ELF-1 (cell line): ENCODE measurements around the gene RPP25L.
A peak's percentile ranks its signal among the peaks of the same experiment; 100 is the strongest.

Experiments
- DNase-seq: peaks from one replicate; pipeline ENCODE4 v3.0.0-alpha.2; 2016; ENCODE audit warnings: low read depth, low spot score

The RPP25L gene

DNA sequence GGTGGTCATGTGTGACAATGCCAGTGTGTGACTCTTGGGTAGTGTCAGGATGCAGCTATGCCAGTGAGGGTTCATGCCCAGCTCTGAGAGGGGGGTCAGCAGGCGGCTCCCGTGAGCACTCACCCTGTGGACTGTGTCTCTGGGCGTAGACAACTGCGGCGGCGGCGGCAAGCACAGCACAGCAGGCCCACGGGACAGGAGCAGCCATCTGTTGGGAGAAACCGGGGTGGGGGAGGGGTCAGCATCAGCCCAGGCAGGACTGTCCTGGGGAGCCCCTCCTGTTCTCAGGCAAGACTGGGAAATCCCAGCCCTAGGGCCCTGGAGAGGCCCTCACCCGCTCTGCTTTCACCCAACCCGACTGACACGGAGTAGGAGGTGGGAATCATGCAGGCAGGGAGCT is 43.1 kb downstream of the RPP25L start:
- no peak for DNase-seq

DNA sequence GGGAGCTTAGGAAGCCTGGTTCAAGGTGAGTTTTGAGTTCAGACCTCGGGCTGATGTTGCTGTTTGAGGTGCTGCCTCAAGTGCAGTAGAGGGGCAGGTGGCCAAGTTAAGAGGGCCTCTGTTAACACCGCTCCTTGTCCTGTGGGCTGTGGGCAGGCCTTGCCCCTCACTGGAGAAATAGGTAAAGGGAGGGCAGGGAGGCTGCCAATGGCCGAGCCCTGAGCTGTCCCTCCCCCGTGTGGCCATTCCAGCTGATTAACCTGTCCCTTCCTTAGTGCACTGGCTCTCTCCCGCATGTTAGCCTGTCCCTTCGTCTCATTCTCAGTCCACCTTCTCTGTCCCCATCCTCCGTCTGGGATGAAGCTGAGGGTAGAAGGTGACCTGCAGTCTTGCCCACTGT is 43.8 kb downstream of the RPP25L start:
- no peak for DNase-seq

GRCh38 chr9:34566972-34567371 is 44.9 kb downstream of the RPP25L start:
- no peak for DNase-seq

GRCh38 chr9:34566322-34566721 is 45.6 kb downstream of the RPP25L start:
- DNase-seq, result no peak

DNA sequence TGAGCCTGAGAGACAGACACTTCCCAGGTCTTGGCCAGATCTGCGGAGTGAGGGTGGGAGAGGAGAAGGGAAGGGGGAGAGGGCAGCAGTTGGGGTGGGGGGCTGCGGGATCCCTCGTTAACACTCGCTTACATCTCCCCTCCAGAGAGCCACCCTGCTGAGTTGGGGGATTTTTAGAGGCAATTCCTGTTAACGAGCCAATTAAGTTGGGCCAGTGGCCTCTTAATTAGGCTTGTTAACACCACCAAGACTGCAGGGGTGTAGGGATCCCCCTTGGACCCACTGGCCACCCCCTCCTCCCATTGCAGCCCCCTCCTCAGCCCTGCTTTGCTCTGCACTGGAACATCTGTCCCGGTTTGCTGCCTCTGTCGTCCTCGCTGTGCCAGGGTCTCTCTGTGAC is 46.0 kb downstream of the RPP25L start:
- DNase-seq, result no peak

DNA sequence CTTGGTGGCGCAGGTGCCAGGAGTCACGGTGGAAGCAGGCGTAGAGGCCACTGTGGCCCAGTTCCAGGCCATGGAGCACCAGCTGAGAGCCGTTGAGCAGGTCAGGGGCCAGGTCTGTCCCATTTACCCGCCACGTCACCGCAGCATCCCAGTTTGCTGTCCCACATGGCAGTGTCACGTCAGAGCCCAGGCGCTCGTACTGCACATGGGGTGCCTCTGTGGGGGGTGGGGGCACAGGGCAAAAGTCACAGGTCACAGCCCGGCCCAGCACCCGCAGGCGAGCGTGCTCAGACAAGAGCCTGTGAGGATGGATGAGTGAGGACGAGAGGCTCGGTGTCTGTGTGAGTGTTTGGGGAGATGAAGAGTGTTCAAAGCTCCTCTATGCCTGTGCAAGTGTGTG is 47.3 kb downstream of the RPP25L start:
- no peak for DNase-seq

- no peak for DNase-seq
These were observed 48.6 kb downstream of the RPP25L start for GRCh38 chr9:34563262-34563661.

DNA sequence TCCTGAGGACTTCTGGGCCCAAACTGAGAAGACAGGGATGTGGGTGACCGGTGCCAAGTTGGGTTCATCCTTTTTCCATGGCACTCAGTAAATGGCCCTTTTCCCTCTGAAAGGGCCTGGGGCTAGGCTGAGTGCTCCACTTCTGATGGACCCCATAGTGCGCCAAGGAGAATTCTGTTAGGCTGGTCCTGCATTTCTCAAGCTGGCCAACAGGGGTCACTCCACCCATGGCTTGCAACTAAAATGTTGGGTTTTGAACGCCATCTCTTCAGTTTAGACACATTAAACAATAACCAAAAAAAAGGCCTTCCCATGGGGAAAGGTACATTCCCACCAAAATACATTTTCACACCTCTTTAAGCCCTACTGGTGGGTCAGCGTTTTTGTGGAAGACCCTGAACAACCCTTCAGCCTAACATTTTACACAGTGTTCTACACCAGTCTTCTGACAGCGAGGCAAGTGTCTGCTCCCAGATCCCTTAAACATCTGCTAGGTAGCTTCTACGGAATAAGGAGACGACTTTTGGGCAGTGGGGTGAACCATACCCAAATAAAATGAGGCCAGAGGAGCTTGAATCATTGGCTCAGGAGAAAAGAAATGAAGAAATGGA is 49.7 kb downstream of the RPP25L start:
- peak; percentile 69 for DNase-seq

DNA sequence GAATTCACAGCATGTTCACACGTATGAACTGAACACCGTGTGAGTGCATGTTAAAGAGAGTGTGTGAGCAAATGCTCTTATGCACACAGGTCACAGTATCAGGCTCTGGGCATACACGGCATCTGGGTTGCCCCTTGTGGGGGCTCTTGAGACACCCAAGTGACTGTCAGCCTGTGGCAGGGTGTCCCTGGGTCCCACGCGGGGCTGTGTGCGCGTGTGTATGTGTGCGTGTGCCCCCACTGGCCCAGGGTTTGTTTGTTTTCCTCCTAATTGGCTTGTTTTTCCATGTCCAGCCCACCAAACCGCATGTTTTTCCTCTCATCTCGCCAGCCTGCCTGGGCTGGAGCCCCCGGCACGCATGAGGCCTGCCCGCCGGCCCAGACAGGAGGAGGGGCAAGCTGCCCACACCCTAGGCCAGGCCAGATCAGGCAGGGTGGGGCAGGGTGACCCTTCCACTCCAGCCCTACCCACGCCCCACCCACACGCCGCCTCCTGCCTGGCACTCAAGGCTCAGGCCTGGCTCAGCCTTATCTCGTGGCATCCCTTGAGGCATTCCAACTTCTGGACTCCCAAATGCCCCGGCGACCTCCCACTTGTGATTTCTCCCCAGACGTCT is 51.2 kb downstream of the RPP25L start:
- no peak for DNase-seq
